Activated CD8-positive, alpha-beta memory T cell treated with anti-CD3 and anti-CD28 coated beads, Interleukin-2, amount 50 U/mL, for 24 hours (primary cell): ENCODE data around the gene TMCO2.
A peak's percentile ranks its signal among the peaks of the same experiment; 100 is the strongest.
"Not testable (repeated sequence)": the region's sequence is repeated elsewhere in the genome, so short reads cannot be mapped to it uniquely, and the experiment has no call there.

Source experiments
- DNase-seq: peaks from one replicate; pipeline ENCODE4 v3.0.0-alpha.2; 2020; ENCODE audit errors: extremely low read depth

Gene TMCO2

GRCh38 chr1:40247655-40248054 lies at the start of gene TMCO2:
Gene TMCO2, plus strand, starts transcription at chr1:40247937. Its CDS starts 57 bp downstream, at chr1:40247994.
- DNase-seq, result no peak

GRCh38 chr1:40199126-40199525 lies 48.6 kb upstream of the TMCO2 start:
- DNase-seq, result no peak

- no peak for DNase-seq
These were observed 42.9 kb upstream of the TMCO2 start for GRCh38 chr1:40204856-40205255.

GRCh38 chr1:40210511-40211204 lies 37.1 kb upstream of the TMCO2 start:
- no peak for DNase-seq

GRCh38 chr1:40218333-40218732 lies 29.4 kb upstream of the TMCO2 start:
- no peak for DNase-seq

- not testable (repeated sequence) for DNase-seq
These were observed 26.2 kb upstream of the TMCO2 start for GRCh38 chr1:40221471-40221905.

GRCh38 chr1:40221977-40222772 lies 25.6 kb upstream of the TMCO2 start:
- DNase-seq, result no peak

- DNase-seq, result no peak
These were observed 23.7 kb upstream of the TMCO2 start for GRCh38 chr1:40224040-40224439.

GRCh38 chr1:40226192-40226591 lies 21.5 kb upstream of the TMCO2 start:
- DNase-seq, result no peak

GRCh38 chr1:40232444-40232843 lies 15.3 kb upstream of the TMCO2 start:
- peak; percentile 18 for DNase-seq

GRCh38 chr1:40239626-40240025 lies 8.1 kb upstream of the TMCO2 start:
- no peak for DNase-seq

- DNase-seq, result no peak
These were observed 7.3 kb upstream of the TMCO2 start for GRCh38 chr1:40240390-40240789.

GRCh38 chr1:40241362-40241761 lies 6.4 kb upstream of the TMCO2 start:
- no peak for DNase-seq

GRCh38 chr1:40243351-40243750 lies 4.4 kb upstream of the TMCO2 start:
- DNase-seq, result no peak

- DNase-seq, result no peak
These were observed 3.5 kb upstream of the TMCO2 start for GRCh38 chr1:40244138-40244744.

GRCh38 chr1:40245686-40246085 lies 2.1 kb upstream of the TMCO2 start:
- DNase-seq, result no peak

- DNase-seq, result no peak
These were observed 675 bp downstream of the TMCO2 start for GRCh38 chr1:40248412-40248811.

- DNase-seq, result no peak
These were observed 3.7 kb downstream of the TMCO2 start for GRCh38 chr1:40251456-40251855.

- no peak for DNase-seq
These were observed 4.9 kb downstream of the TMCO2 start for GRCh38 chr1:40252601-40253000.

GRCh38 chr1:40255231-40255630 lies 7.5 kb downstream of the TMCO2 start:
- DNase-seq, result no peak

GRCh38 chr1:40256401-40257084 lies 8.8 kb downstream of the TMCO2 start:
- no peak for DNase-seq

GRCh38 chr1:40257313-40257687 lies 9.6 kb downstream of the TMCO2 start:
- DNase-seq, result no peak
